Thyroid gland (tissue), 4 donors: ENCODE data around the gene CCN2. TPM values are rescaled to one million over a fixed set of nuclear protein-coding genes. Genes with fewer than 3 reads are reported as not detected.

ENCODE experiments used
- DNase-seq, 2 donors: peaks; one replicate each; pipeline ENCODE4 v3.0.0-alpha.2; 2019
- H3K27ac ChIP-seq, 3 donors: fragments of 200-600 bp; sonication (generic); 1 replicate in 2 of 3; 2 replicates in 1 of 3; pipeline ENCODE4 v1.5.1; 2016 to 2019; ENCODE audit warnings: mild to moderate bottlenecking in 1 of 3, moderate library complexity in 1 of 3
- H3K27me3 ChIP-seq: fragments of 200-600 bp; sonication (generic); one replicate; pipeline ENCODE4 v1.5.1; 2019
- H3K36me3 ChIP-seq, 2 donors: fragments of 200-600 bp; sonication (generic); one replicate each; pipeline ENCODE4 v1.5.1; 2016 to 2019
- H3K4me1 ChIP-seq, 2 donors: fragments of 200-600 bp; sonication (generic); one replicate each; pipeline ENCODE4 v1.5.1; 2017 to 2019
- H3K4me3 ChIP-seq, 3 donors: fragments of 200-600 bp; sonication (generic); replicated peaks in 1 of 3; 1 replicate in 2 of 3; 2 replicates in 1 of 3; pipeline ENCODE4 v1.5.1; 2016; ENCODE audit warnings: mild to moderate bottlenecking in 1 of 3
- H3K9me3 ChIP-seq: fragments of 200-600 bp; sonication (generic); one replicate; pipeline ENCODE4 v1.5.1; 2017
- POLR2A ChIP-seq, 2 donors: fragments of 450-650 bp; IDR thresholded peaks; one replicate each; pipeline ENCODE4 v1.6.1; 2017; ENCODE audit warnings: antibody characterized with exemption in 2 of 2, mild to moderate bottlenecking in 2 of 2, moderate library complexity in 1 of 2
- WGBS, 2 donors: methylation state at CpG; one replicate each; pipeline ENCODE4 v1.1.5; 2017; 5-methylcytosine and 5-hydroxymethylcytosine counted together
- intact Hi-C: fragments of 100-400 bp; cut with DNase I; formaldehyde crosslinking; loops from one replicate; pipeline ENCODE4 v1.15.1; 2023
- total RNA-seq, 4 donors: library from RNA; depleted of rRNA; stranded (reverse); fragments of >200 nt; gene quantifications; one replicate each; pipeline ENCODE4 v1.2.3, GENCODE V29; 2016
- TF ChIP-seq, protein P1 (sequence below), 6 experiments: fragments of 200-600 bp in 3 of 6; fragments of 450-650 bp in 3 of 6; sonication (generic) in 3 of 6; IDR thresholded peaks; one replicate each; pipeline ENCODE4 v1.5.1; 2016 to 2019; ENCODE audit warnings: antibody characterized with exemption in 6 of 6, mild to moderate bottlenecking in 2 of 6, inconsistent platforms in 1 of 6, moderate library complexity in 1 of 6

Gene CCN2
- total RNA-seq, 4 donors from 2014 or later = 40.1 to 173 (median 137) TPM

DNA sequence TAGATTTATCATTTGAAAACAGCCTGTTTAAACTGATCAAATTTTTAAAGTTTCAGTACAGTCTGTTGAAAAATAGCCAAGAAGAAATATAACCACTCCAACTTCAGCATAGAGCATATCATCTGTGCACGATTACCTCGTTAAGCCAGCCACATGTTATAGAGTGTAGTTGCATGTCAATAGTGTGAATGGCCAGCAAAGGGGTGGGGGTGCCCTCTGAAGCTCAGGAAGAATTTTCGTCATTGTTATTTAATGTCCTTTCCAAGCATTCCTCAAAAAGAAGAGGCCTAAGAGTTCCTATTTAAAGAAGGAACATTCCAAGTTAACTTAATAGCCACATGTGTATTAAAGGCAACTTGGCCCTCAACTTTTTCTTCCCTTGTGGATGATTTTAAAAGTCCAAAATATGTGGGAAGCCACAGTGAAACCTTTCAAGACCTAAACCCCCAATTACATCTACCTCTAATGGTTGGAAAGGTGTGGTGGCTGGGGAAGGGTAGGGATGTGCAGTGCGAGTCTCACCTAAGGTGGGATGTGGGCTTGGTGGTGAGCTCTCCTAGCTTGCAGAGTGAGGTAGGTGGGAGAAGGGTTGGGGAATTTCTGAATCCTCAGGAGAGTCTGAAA is 1.8 kb upstream of the CCN2 start:
- Histone ChIP-seq H3K9me3 (no peaks in the 10 kb centered on the region), H3K4me1 (peaks cover 23 to 39% of the 10 kb centered on the region in 2 donors), H3K36me3 (peaks cover 0 to 3% of the 10 kb centered on the region in 2 donors), H3K4me3 (no peak overlapping the region), H3K27me3 (no peaks in the 10 kb centered on the region), H3K27ac (no peak overlapping the region)
- DNase-seq = no peak
- intact Hi-C loops = no loop called here
- WGBS, 2 donors = 93 to 96% methylated on average over 4 of the region's 4 CpGs
- TF ChIP-seq, protein P1, sequence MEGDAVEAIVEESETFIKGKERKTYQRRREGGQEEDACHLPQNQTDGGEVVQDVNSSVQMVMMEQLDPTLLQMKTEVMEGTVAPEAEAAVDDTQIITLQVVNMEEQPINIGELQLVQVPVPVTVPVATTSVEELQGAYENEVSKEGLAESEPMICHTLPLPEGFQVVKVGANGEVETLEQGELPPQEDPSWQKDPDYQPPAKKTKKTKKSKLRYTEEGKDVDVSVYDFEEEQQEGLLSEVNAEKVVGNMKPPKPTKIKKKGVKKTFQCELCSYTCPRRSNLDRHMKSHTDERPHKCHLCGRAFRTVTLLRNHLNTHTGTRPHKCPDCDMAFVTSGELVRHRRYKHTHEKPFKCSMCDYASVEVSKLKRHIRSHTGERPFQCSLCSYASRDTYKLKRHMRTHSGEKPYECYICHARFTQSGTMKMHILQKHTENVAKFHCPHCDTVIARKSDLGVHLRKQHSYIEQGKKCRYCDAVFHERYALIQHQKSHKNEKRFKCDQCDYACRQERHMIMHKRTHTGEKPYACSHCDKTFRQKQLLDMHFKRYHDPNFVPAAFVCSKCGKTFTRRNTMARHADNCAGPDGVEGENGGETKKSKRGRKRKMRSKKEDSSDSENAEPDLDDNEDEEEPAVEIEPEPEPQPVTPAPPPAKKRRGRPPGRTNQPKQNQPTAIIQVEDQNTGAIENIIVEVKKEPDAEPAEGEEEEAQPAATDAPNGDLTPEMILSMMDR (IDR thresholded peaks at IDR 0.05) = no peak
- no peak for TF ChIP-seq POLR2A (IDR thresholded peaks at IDR 0.05)

DNA sequence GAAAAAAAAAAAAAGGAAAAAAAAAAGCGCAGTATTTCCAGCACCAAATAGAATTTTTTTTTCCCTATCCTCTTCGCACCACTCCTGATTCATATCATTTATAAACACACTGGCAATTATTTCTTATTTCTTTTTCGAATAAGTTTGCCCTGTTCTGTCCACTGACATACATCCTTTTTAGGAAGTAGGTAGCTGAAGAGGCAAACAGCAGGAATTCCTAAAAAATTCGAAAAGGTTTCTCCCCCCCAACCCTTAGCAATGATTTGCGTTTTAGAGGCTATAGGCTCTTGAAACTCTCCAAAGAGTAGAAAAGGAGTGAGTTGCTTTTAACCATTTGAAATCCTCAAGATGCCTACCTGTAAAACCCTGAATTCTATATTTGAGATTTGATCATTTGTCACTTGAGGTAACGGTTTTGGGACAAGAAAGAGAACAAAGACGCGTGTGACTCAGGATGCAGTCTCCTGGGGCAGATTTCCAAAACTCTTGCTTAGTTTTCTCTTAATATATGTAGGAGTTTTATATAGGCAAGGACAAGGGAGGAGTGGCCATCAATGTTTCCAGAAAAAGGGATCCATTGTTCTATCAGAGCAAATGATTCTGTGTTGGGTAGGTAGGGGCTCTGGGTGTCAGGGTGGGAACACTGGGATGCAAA is 531 bp upstream of the CCN2 start:
- H3K27me3 ChIP-seq = no peaks in the 10 kb centered on the region
- H3K36me3 ChIP-seq = peaks cover 0 to 3% of the 10 kb centered on the region in 2 donors
- 23 to 26% methylated on average over 8 of the region's 8 CpGs for WGBS, 2 donors
- H3K27ac ChIP-seq = peak overlapping the region; percentile 74 to 98 (median 98)
- no peaks in the 10 kb centered on the region for H3K9me3 ChIP-seq
- peaks cover 23 to 39% of the 10 kb centered on the region in 2 donors for H3K4me1 ChIP-seq
- TF ChIP-seq POLR2A (IDR thresholded peaks at IDR 0.05) = no peak
- TF ChIP-seq, protein P1 (IDR thresholded peaks at IDR 0.05) = no peak
- intact Hi-C loops = no loop called here
- DNase-seq = no peak
- H3K4me3 ChIP-seq = peak overlapping the region in 1 of 3 donors; percentile 85

DNA sequence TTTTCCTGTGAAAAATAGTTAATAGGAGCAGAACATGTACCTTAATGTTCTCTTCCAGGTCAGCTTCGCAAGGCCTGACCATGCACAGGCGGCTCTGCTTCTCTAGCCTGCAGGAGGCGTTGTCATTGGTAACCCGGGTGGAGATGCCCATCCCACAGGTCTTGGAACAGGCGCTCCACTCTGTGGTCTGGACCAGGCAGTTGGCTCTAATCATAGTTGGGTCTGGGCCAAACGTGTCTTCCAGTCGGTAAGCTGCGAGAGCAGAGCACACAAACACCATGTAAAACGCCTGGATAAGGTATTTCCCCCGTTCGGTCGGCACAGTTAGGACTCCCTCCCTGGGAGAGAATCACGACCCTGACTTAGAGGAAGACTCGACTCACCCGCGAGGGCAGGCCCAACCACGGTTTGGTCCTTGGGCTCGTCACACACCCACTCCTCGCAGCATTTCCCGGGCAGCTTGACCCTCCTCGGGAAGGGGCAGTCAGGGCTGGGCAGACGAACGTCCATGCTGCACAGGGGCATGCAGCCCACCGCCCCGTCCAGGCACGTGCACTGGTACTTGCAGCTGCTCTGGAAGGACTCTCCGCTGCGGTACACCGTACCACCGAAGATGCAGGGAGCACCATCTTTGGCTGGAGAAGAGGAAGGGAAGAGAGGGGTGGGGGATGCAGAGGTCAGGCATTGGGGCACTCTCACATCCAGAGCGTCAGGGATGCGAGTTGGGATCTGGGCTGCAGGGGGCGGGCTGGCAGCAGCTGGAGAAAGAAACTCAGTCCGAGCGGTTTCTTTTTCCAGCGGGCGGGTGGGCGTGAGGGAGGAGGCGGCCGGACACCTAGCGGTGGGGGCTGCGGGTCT is 1.0 kb downstream of the CCN2 start:
- H3K27me3 ChIP-seq = no peaks in the 10 kb centered on the region
- peak; percentile 86 to 87 for DNase-seq
- peaks cover 22 to 38% of the 10 kb centered on the region in 2 donors for H3K4me1 ChIP-seq
- peak overlapping the region; percentile 91 to 98 (median 98) for H3K27ac ChIP-seq
- WGBS, 2 donors = 2 to 5% methylated on average over 18 to 39 of the region's 42 CpGs
- peaks cover 0 to 3% of the 10 kb centered on the region in 2 donors for H3K36me3 ChIP-seq
- peak overlapping the region; percentile 50 to 85 (median 77) for H3K4me3 ChIP-seq
- TF ChIP-seq, protein P1 (IDR thresholded peaks at IDR 0.05) = peak in 5 of 6 experiments; percentile 16 to 60 (median 56)
- peak in 1 of 2 donors; percentile 25 for TF ChIP-seq POLR2A (IDR thresholded peaks at IDR 0.05)
- no peaks in the 10 kb centered on the region for H3K9me3 ChIP-seq
- intact Hi-C loops = no loop called here

DNA sequence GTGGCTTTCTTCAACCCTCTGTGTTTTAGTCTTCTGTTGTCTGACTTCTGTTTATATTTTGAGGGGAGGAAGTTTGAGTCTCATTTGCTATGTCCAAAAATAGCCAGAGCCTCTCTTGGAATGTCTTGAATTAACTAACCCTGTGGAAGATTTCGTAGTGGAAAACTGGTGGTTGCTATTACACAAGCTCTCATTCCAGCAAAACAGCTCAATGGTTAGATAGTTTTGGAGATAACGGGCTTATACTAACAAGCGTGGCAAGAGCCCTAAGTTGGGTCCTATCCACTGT is 1.6 kb downstream of the CCN2 start:
- Histone ChIP-seq H3K9me3 (no peaks in the 10 kb centered on the region), H3K4me1 (peaks cover 20 to 34% of the 10 kb centered on the region in 2 donors), H3K27me3 (no peaks in the 10 kb centered on the region), H3K27ac (peak overlapping the region; percentile 91 to 98 (median 98)), H3K4me3 (peak overlapping the region in 2 of 3 donors; percentile 50 to 85), H3K36me3 (peaks cover 0 to 3% of the 10 kb centered on the region in 2 donors)
- WGBS, 2 donors = 8 to 24% methylated on average over 3 of the region's 3 CpGs
- intact Hi-C loops = no loop called here
- DNase-seq = no peak
- no peak for TF ChIP-seq POLR2A (IDR thresholded peaks at IDR 0.05)
- TF ChIP-seq, protein P1 (IDR thresholded peaks at IDR 0.05) = no peak
